A673 (cell line): ENCODE measurements around the gene CLTCL1. TPM values are rescaled to one million over a fixed set of nuclear protein-coding genes. Genes with fewer than 3 reads are reported as not detected.
"Not testable (repeated sequence)": the region's sequence is repeated elsewhere in the genome, so short reads cannot be mapped to it uniquely, and the experiment has no call there.

Experiments
- BruUV-seq: library from RNA; stranded (reverse); fragments of 400-500 nt; replicated peaks from 2 replicates; lab custom pipeline; 2021; lab: Mats Ljungman, UMichigan
- CTCF ChIA-PET: fragments of 300-600 bp; sonication (Branson Sonifier 250); formaldehyde crosslinking; loops from one replicate; lab custom pipeline; 2022; ENCODE audit warnings: antibody characterized with exemption; lab: Charles Lee
- POLR2A ChIA-PET: fragments of 300-600 bp; sonication (Branson Sonifier 250); formaldehyde crosslinking; loops from one replicate; lab custom pipeline; 2022; ENCODE audit warnings: antibody characterized with exemption; ENCODE audit not compliant: low non-redundant PET; lab: Charles Lee
- DNase-seq: peaks from one replicate; pipeline ENCODE4 v3.0.0-alpha.2; 2015; ENCODE audit warnings: low spot score
- H3K27ac ChIP-seq: fragments of 200-600 bp; sonication (generic); 2 replicates; pipeline ENCODE4 v1.5.1; 2016; ENCODE audit warnings: mixed run types, low read depth, mild to moderate bottlenecking, mixed read lengths, antibody characterized with exemption, low read length; ENCODE audit not compliant: poor library complexity, severe bottlenecking
- H3K27me3 ChIP-seq: fragments of 200-600 bp; sonication (generic); replicated peaks from 2 replicates; pipeline ENCODE4 v1.6.1; 2017; ENCODE audit warnings: mixed run types, low read depth, mild to moderate bottlenecking, mixed read lengths, antibody characterized with exemption, low read length; ENCODE audit not compliant: insufficient read depth, poor library complexity
- H3K36me3 ChIP-seq: fragments of 200-600 bp; sonication (generic); 2 replicates; pipeline ENCODE4 v1.6.1; 2016; ENCODE audit warnings: mixed run types, mild to moderate bottlenecking, mixed read lengths, antibody characterized with exemption, low read length; ENCODE audit not compliant: insufficient read depth, poor library complexity, severe bottlenecking
- H3K4me1 ChIP-seq: fragments of 200-600 bp; sonication (generic); 2 replicates; pipeline ENCODE4 v1.6.1; 2017; ENCODE audit warnings: mixed run types, mild to moderate bottlenecking, mixed read lengths, antibody characterized with exemption, low read length; ENCODE audit not compliant: insufficient read depth, poor library complexity, severe bottlenecking
- H3K4me3 ChIP-seq: fragments of 200-600 bp; sonication (generic); 2 replicates; pipeline ENCODE4 v1.5.1; 2016; ENCODE audit warnings: low read depth, mixed run types, mild to moderate bottlenecking, mixed read lengths, low read length; ENCODE audit not compliant: poor library complexity, severe bottlenecking
- H3K9me3 ChIP-seq: fragments of 200-600 bp; sonication (generic); 2 replicates; pipeline ENCODE4 v1.6.1; 2016; ENCODE audit warnings: mixed run types, low read depth, mild to moderate bottlenecking, mixed read lengths, antibody characterized with exemption, low read length; ENCODE audit not compliant: poor library complexity, severe bottlenecking
- EZH2 ChIP-seq: fragments of 200-600 bp; sonication (generic); IDR thresholded peaks from 2 replicates; pipeline ENCODE4 v1.6.1; 2017; ENCODE audit warnings: borderline replicate concordance, low read depth, mild to moderate bottlenecking, mixed read lengths, antibody characterized with exemption, low read length; ENCODE audit not compliant: poor library complexity, severe bottlenecking
- intact Hi-C: fragments of 100-400 bp; cut with micrococcal nuclease; formaldehyde crosslinking; loops from one replicate; pipeline ENCODE4 v1.10.0; 2022; ENCODE audit not compliant: unreplicated experiment
- total RNA-seq: library from RNA; stranded (reverse); gene quantifications from 2 replicates; pipeline ENCODE4 v1.2.3, GENCODE V29; 2021
- TF ChIP-seq, protein P1 (sequence below): fragments of 300-800, 200-600 bp; sonication (generic); conservative IDR thresholded peaks from 2 replicates; pipeline ENCODE4 v1.5.1; 2017; ENCODE audit warnings: low read depth, mild to moderate bottlenecking, antibody characterized with exemption, low read length, moderate library complexity, mixed read lengths

The CLTCL1 gene
- total RNA-seq, 1 experiment from 2014 or later, result 7.5 TPM

DNA sequence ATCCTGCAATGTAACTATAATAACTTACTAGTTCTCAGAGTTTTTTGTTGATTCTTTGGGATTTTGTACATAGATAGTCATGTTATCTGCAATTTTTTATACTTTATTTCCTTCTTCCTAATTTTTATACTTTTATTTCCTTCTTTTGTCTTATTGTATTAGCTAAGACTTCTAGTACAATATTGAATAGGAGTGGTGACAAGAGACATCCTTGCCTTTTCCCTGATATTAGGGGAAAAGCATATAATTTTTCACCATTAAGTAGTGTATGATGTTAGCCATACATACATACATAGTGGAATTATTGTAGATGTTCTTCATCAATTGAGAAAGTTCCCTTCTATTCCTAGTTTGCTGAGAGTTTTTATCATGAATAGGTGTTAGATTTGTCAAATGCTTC, 27.8 kb upstream of the CLTCL1 start:
- H3K27me3 ChIP-seq, result no peaks in the 10 kb centered on the region
- no peaks in the 10 kb centered on the region for H3K36me3 ChIP-seq
- DNase-seq, result no peak
- H3K4me3 ChIP-seq, result no peak overlapping the region
- no peaks in the 10 kb centered on the region for H3K4me1 ChIP-seq
- no peak overlapping the region for H3K27ac ChIP-seq
- BruUV-seq, result no TSS peak
- TF ChIP-seq, protein P1, sequence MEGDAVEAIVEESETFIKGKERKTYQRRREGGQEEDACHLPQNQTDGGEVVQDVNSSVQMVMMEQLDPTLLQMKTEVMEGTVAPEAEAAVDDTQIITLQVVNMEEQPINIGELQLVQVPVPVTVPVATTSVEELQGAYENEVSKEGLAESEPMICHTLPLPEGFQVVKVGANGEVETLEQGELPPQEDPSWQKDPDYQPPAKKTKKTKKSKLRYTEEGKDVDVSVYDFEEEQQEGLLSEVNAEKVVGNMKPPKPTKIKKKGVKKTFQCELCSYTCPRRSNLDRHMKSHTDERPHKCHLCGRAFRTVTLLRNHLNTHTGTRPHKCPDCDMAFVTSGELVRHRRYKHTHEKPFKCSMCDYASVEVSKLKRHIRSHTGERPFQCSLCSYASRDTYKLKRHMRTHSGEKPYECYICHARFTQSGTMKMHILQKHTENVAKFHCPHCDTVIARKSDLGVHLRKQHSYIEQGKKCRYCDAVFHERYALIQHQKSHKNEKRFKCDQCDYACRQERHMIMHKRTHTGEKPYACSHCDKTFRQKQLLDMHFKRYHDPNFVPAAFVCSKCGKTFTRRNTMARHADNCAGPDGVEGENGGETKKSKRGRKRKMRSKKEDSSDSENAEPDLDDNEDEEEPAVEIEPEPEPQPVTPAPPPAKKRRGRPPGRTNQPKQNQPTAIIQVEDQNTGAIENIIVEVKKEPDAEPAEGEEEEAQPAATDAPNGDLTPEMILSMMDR, result no peak
- TF ChIP-seq EZH2, result no peak
- POLR2A ChIA-PET, result no interaction called here
- intact Hi-C loops, result no loop called here
- CTCF ChIA-PET, result no interaction called here
- peaks cover 11% of the 10 kb centered on the region for H3K9me3 ChIP-seq

DNA sequence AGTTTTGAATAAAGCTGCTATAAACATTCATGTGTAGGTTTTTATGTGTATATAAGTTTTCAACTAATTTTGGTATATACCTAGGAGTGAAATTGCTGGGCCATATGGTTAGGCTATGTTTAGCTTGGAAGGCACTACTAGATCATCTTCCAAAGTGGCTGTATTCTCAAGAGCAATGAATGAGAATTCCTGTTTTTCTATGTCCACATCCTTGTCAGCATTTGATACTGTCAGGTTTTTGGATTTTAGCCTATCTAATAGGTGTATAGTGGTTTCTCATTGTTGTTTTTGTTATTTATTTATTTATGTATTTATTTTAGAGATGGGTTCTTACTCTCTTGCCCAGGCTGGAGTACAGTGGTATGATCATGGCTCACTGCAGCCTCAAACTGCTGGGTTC, 26.3 kb upstream of the CLTCL1 start:
- H3K4me3 ChIP-seq, result no peak overlapping the region
- POLR2A ChIA-PET, result no interaction called here
- H3K4me1 ChIP-seq, result no peaks in the 10 kb centered on the region
- no peaks in the 10 kb centered on the region for H3K36me3 ChIP-seq
- TF ChIP-seq, protein P1, result no peak
- TF ChIP-seq EZH2, result no peak
- peaks cover 11% of the 10 kb centered on the region for H3K9me3 ChIP-seq
- CTCF ChIA-PET, result no interaction called here
- no peaks in the 10 kb centered on the region for H3K27me3 ChIP-seq
- H3K27ac ChIP-seq, result no peak overlapping the region
- BruUV-seq, result no TSS peak
- intact Hi-C loops, result no loop called here
- no peak for DNase-seq

DNA sequence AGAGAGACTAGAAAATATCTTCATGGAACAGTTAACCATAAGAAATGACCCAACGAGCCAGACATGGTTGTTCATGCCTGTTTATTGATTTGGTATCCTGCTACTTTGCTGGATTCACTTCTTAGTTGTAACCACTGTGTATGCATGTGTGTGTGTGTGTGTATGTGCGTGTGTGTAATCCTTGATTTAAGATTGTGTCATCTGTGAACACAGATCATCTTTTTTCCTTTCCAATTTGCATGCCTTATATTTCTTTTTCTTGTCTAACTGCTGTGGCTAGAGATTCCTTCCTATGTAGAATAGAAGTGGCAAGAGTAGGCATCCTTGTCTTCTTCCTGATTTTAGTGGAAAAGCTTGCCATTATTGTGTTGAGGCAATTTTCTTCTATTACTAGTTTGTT, 16.4 kb upstream of the CLTCL1 start:
- DNase-seq, result no peak
- TF ChIP-seq, protein P1, result no peak
- no peak for TF ChIP-seq EZH2
- H3K4me3 ChIP-seq, result no peak overlapping the region
- no peaks in the 10 kb centered on the region for H3K27me3 ChIP-seq
- H3K4me1 ChIP-seq, result no peaks in the 10 kb centered on the region
- no TSS peak for BruUV-seq
- H3K9me3 ChIP-seq, result no peaks in the 10 kb centered on the region
- no peak overlapping the region for H3K27ac ChIP-seq
- CTCF ChIA-PET, result no interaction called here
- intact Hi-C loops, result no loop called here
- POLR2A ChIA-PET, result no interaction called here
- no peaks in the 10 kb centered on the region for H3K36me3 ChIP-seq

DNA sequence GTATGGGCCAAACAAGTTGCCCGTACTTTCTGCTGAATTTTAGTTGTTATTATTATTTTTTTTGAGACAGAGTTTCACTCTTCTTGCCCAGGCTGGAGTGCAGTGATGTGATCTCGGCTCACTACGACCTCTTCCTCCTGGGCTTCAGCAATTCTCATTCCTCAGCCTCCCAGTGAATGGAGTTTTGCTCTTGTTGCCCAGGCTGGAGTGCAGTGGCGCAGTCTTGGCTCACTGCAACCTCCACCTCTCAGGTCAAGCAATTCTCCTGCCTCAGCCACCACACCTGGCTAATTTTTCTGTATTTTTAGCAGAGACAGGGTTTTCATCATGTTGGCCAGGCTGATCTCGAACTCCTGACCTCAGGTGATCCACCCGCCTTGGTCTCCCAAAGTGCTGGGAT, 15.0 kb upstream of the CLTCL1 start:
- CTCF ChIA-PET, result interaction anchor here (1.6 kb wide), 1 partner anchor 323 kb away, joined by 6 read pairs; no protein-coding TSS in a partner anchor
- H3K4me1 ChIP-seq, H3K27ac ChIP-seq, H3K36me3 ChIP-seq, H3K4me3 ChIP-seq, DNase-seq, POLR2A ChIA-PET, intact Hi-C loops, H3K9me3 ChIP-seq, H3K27me3 ChIP-seq, BruUV-seq: not testable (repeated sequence)
